WI38 (cell line): ENCODE data around the gene GRHL3.
"Not testable (repeated sequence)": the region's sequence is repeated elsewhere in the genome, so short reads cannot be mapped to it uniquely, and the experiment has no call there.

Experiments
- H3K4me3 ChIP-seq: 2 replicates; pipeline ENCODE4 v1.5.1; 2011; ENCODE audit warnings: low read depth, mild to moderate bottlenecking, control low read depth, low read length
- CTCF ChIP-seq: IDR thresholded peaks from 2 replicates; pipeline ENCODE4 v1.5.1; 2012; ENCODE audit warnings: low read depth, mild to moderate bottlenecking, control low read depth, low read length

The GRHL3 gene

GRCh38 chr1:24319312-24319863 lies at the start of gene GRHL3:
TSS of gene GRHL3 (plus strand) at chr1:24319357. CDS start at chr1:24319552, 195 bp downstream.
- no peak within 1 kb of the TSS for H3K4me3 ChIP-seq
- TF ChIP-seq CTCF = no peak

GRCh38 chr1:24274203-24275103 lies 44.7 kb upstream of the GRHL3 start:
- H3K4me3 ChIP-seq = not testable (repeated sequence)

- TF ChIP-seq CTCF = no peak
- H3K4me3 ChIP-seq = no peak overlapping the region
Measured at GRCh38 chr1:24275104-24275410, 44.1 kb upstream of the GRHL3 start.

GRCh38 chr1:24275510-24275909 lies 43.6 kb upstream of the GRHL3 start:
- no peak overlapping the region for H3K4me3 ChIP-seq
- TF ChIP-seq CTCF = no peak

GRCh38 chr1:24276791-24277190 lies 42.4 kb upstream of the GRHL3 start:
- no peak overlapping the region for H3K4me3 ChIP-seq
- TF ChIP-seq CTCF = no peak

- H3K4me3 ChIP-seq = no peak overlapping the region
- no peak for TF ChIP-seq CTCF
Measured at GRCh38 chr1:24277420-24278169, 41.6 kb upstream of the GRHL3 start.

- no peak for TF ChIP-seq CTCF
- no peak overlapping the region for H3K4me3 ChIP-seq
Measured at GRCh38 chr1:24278726-24279125, 40.4 kb upstream of the GRHL3 start.
